Upper lobe of left lung (tissue), 4 donors: ENCODE measurements around the gene CYTIP.

ENCODE experiments used
- EP300 ChIP-seq, 4 donors: sonication (generic); formaldehyde crosslinking; IDR thresholded peaks; one replicate each; pipeline ENCODE4 v1.5.1; 2017; ENCODE audit warnings: antibody characterized with exemption in 4 of 4, control low read depth in 2 of 4
- POLR2A ChIP-seq, 4 donors: fragments of 450-650 bp; IDR thresholded peaks; one replicate each; pipeline ENCODE4 v1.5.1; 2016 to 2017; ENCODE audit warnings: antibody characterized with exemption in 4 of 4, mild to moderate bottlenecking in 2 of 4
- POLR2AphosphoS5 ChIP-seq, 2 donors: sonication (generic); formaldehyde crosslinking; IDR thresholded peaks; one replicate each; pipeline ENCODE4 v1.5.1; 2017; ENCODE audit warnings: antibody characterized with exemption in 2 of 2
- TF ChIP-seq, protein P1 (sequence below), 6 experiments: fragments of 450-650 bp in 4 of 6; fragments of 200-600 bp in 2 of 6; sonication (generic) in 2 of 6; IDR thresholded peaks; one replicate each; pipeline ENCODE4 v1.5.1; 2016 to 2019; ENCODE audit warnings: antibody characterized with exemption in 6 of 6

- TF ChIP-seq POLR2A (IDR thresholded peaks at IDR 0.05) (no peak), POLR2AphosphoS5 (IDR thresholded peaks at IDR 0.05) (no peak), EP300 (IDR thresholded peaks at IDR 0.05) (no peak)
- TF ChIP-seq, protein P1, sequence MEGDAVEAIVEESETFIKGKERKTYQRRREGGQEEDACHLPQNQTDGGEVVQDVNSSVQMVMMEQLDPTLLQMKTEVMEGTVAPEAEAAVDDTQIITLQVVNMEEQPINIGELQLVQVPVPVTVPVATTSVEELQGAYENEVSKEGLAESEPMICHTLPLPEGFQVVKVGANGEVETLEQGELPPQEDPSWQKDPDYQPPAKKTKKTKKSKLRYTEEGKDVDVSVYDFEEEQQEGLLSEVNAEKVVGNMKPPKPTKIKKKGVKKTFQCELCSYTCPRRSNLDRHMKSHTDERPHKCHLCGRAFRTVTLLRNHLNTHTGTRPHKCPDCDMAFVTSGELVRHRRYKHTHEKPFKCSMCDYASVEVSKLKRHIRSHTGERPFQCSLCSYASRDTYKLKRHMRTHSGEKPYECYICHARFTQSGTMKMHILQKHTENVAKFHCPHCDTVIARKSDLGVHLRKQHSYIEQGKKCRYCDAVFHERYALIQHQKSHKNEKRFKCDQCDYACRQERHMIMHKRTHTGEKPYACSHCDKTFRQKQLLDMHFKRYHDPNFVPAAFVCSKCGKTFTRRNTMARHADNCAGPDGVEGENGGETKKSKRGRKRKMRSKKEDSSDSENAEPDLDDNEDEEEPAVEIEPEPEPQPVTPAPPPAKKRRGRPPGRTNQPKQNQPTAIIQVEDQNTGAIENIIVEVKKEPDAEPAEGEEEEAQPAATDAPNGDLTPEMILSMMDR (IDR thresholded peaks at IDR 0.05), result no peak
Measured at GRCh38 chr2:157395811-157396210, 48.1 kb downstream of the CYTIP start.
